Heart left ventricle (tissue), 16 donors: ENCODE data around the gene DNAH1. TPM values are rescaled to one million over a fixed set of nuclear protein-coding genes. Genes with fewer than 3 reads are reported as not detected.
"Not testable (repeated sequence)": the region's sequence is repeated elsewhere in the genome, so short reads cannot be mapped to it uniquely, and the experiment has no call there.

ENCODE experiments used
- ATAC-seq, 4 donors: fragments of 200-7000 bp; cut with Tn5 transposase; one replicate each; pipeline ENCODE4 v1.9.1; 2020 to 2022; ENCODE audit warnings: moderate library complexity in 4 of 4, mild to moderate bottlenecking in 3 of 4, moderate number of reproducible peaks in 1 of 4
- DNase-seq, 5 donors: peaks; one replicate each; pipeline ENCODE4 v3.0.0-alpha.2; 2020
- H3K27ac ChIP-seq, 12 donors: fragments of 200-600 bp; sonication (generic) in 4 of 12; one replicate each; pipeline versions ENCODE4 v1.5.0 to v1.8.0; 2016 to 2022; ENCODE audit warnings: mild to moderate bottlenecking in 2 of 12
- H3K27me3 ChIP-seq, 9 donors: fragments of 200-600 bp; sonication (generic) in 2 of 9; one replicate each; pipeline versions ENCODE4 v1.5.1 to v1.8.0; 2016 to 2022; ENCODE audit warnings: mild to moderate bottlenecking in 3 of 9
- H3K36me3 ChIP-seq, 9 donors: fragments of 200-600 bp; sonication (generic) in 2 of 9; one replicate each; pipeline versions ENCODE4 v1.5.0 to v1.8.0; 2018 to 2022; ENCODE audit warnings: mild to moderate bottlenecking in 2 of 9
- H3K4me1 ChIP-seq, 12 donors: fragments of 200-600 bp; sonication (generic) in 4 of 12; one replicate each; pipeline versions ENCODE4 v1.5.0 to v1.8.0; 2016 to 2022; ENCODE audit warnings: mild to moderate bottlenecking in 3 of 12
- H3K4me3 ChIP-seq, 12 donors: fragments of 200-600 bp; sonication (generic) in 4 of 12; one replicate each; pipeline versions ENCODE4 v1.5.0 to v1.8.0; 2017 to 2022; ENCODE audit warnings: mild to moderate bottlenecking in 9 of 12, moderate library complexity in 4 of 12
- H3K9me3 ChIP-seq, 12 donors: fragments of 200-600 bp; sonication (generic) in 4 of 12; one replicate each; pipeline versions ENCODE4 v1.5.0 to v1.8.0; 2016 to 2022; ENCODE audit warnings: mild to moderate bottlenecking in 1 of 12
- CTCF ChIP-seq, 12 donors: fragments of 200-600 bp; sonication (generic) in 4 of 12; IDR thresholded peaks; one replicate each; pipeline versions ENCODE4 v1.5.0 to v1.8.0; 2018 to 2022; ENCODE audit warnings: antibody characterized with exemption in 12 of 12, mild to moderate bottlenecking in 5 of 12
- POLR2A ChIP-seq, 2 donors: fragments of 450-650 bp; IDR thresholded peaks; one replicate each; pipeline ENCODE4 v1.6.1; 2017; ENCODE audit warnings: antibody characterized with exemption in 2 of 2, mild to moderate bottlenecking in 2 of 2, moderate library complexity in 2 of 2
- WGBS, 4 donors: extraction: QIAGEN DNeasy Blood & Tissue Kit in 2 of 4; methylation state at CpG; one replicate each; pipeline versions ENCODE4 v1.1.5 to v1.1.7; 2013 to 2018; 5-methylcytosine and 5-hydroxymethylcytosine counted together
- intact Hi-C, 10 donors: fragments of 100-400 bp; cut with DNase I; formaldehyde crosslinking; loops; one replicate each; pipeline versions ENCODE4 v1.11.1 to v1.14.2; 2022
- polyA plus RNA-seq, 2 donors: library from polyadenylated mRNA; stranded (reverse); fragments of 200-250 nt; gene quantifications; one replicate each; pipeline ENCODE4 v1.2.3, GENCODE V29; 2013
- total RNA-seq, 9 donors: library from RNA; depleted of rRNA in 2 of 9; stranded (reverse); fragments of >200 nt in 2 of 9; fragmentation: NEBNext Ultra II Directional in 3 of 9; extraction: Animal tissue kit (Norgen Biotek cat#: 25700) in 3 of 9; gene quantifications; one replicate each; pipeline versions ENCODE4 v1.1.0 to v1.2.4, GENCODE V29; 2016 to 2023
- donor health status: ischemic (EF 13 %, LVEDD 7.1; RV severe dilation, severe dysfunction).
- donor health status: healthy with polysubstance abuse.
- donor health status: DM: no; HTN: yes; CAD: no.
- donor health status: DM: no; HTN: no; CAD: no.
- donor health status: ischemic (EF 25% LVEDD 6.9; RV normal size, moderate dysfunction).
- donor health status: ischemic (EF 25% LVEDD 5.7; RV mildly dilated, moderate dysfunction).
- donor health status: healthy.
- donor health status: DM: yes; HTN: yes; CAD: no.
- donor health status: ischemic (EF 35%, LVEDD 5.7; RV mildly dilated, moderate dysfunction).
- donor health status: nonischemic (EF 11% LVEDD 7.7; RV severe dilation, severe dysfunction).
- donor health status: DM: yes; HTN: yes; CAD: no.
- donor health status: PGD.
- donor health status: ischemic (EF 29% LVEDD 5.4; RV normal size, mild dysfunction).
- donor health status: nonischemic (EF 23%, LVEDD 6.1; RV moderate dilation, normal function).

Gene DNAH1
- total and polyA plus RNA-seq, 11 donors = 0.95 to 6.6 (median 2.8) TPM

GRCh38 chr3:52272831-52273230 is 43.3 kb upstream of the DNAH1 start:
- H3K4me1 ChIP-seq = peaks cover 3 to 94% (median 82%) of the 10 kb centered on the region in 12 donors
- TF ChIP-seq CTCF (IDR thresholded peaks at IDR 0.05) (no peak), POLR2A (IDR thresholded peaks at IDR 0.05) (no peak)
- H3K36me3 ChIP-seq = peaks cover 0 to 75% (median 48%) of the 10 kb centered on the region in 9 donors
- no peaks in the 10 kb centered on the region for H3K9me3 ChIP-seq
- peak overlapping the region in 2 of 12 donors; percentile 15 to 94 for H3K27ac ChIP-seq
- ATAC-seq = no peak
- intact Hi-C loops = loop anchor here in 2 of 10 donors (5.0 kb wide), 2 partner anchors 36 to 276 kb away; partner anchors contain the start of genes RPL29 (in 1 of the 2) and TWF2 (in 1 of the 2)
- no peaks in the 10 kb centered on the region for H3K27me3 ChIP-seq
- 56 to 94% (median 85%) methylated on average over 3 of the region's 3 CpGs for WGBS, 4 donors
- DNase-seq = no peak
- H3K4me3 ChIP-seq = peak overlapping the region in 1 of 12 donors; percentile 1

DNA sequence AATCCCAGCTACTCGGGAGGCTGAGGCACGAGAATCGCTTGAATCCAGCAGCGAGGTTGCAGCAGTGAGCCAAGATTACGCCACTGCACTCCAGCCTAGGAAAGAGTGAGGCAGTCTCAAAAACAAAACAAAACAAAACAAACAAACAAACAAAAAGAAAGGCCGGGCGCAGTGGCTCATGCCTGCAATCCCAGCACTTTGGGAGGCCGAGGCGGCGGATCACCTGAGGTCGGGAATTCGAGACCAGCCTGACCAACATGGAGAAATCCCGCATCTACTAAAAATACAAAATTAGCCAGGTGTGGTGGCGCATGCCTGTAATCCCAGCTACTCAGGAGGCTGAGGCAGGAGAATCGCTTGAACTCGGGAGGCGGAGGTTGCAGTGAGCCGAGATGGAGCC is 41.3 kb upstream of the DNAH1 start:
- Histone ChIP-seq H3K4me1 (peaks cover 1 to 85% (median 79%) of the 10 kb centered on the region in 12 donors), H3K27ac (peak overlapping the region in 3 of 12 donors; percentile 97 to 99 (median 99)), H3K36me3 (peaks cover 0 to 55% (median 29%) of the 10 kb centered on the region in 9 donors), H3K4me3 (peak overlapping the region in 2 of 12 donors; percentile 84 to 99)
- WGBS, 4 donors = 91 to 93% (median 93%) methylated on average over 18 of the region's 18 CpGs
- H3K9me3 ChIP-seq, DNase-seq, H3K27me3 ChIP-seq, ATAC-seq: not testable (repeated sequence)
- intact Hi-C loops = loop anchor here in 7 of 10 donors (5.0 kb wide), 2 partner anchors 37 to 277 kb away; partner anchors contain the start of genes TWF2 (in 6 of the 7) and RPL29 (in 1 of the 7)

DNA sequence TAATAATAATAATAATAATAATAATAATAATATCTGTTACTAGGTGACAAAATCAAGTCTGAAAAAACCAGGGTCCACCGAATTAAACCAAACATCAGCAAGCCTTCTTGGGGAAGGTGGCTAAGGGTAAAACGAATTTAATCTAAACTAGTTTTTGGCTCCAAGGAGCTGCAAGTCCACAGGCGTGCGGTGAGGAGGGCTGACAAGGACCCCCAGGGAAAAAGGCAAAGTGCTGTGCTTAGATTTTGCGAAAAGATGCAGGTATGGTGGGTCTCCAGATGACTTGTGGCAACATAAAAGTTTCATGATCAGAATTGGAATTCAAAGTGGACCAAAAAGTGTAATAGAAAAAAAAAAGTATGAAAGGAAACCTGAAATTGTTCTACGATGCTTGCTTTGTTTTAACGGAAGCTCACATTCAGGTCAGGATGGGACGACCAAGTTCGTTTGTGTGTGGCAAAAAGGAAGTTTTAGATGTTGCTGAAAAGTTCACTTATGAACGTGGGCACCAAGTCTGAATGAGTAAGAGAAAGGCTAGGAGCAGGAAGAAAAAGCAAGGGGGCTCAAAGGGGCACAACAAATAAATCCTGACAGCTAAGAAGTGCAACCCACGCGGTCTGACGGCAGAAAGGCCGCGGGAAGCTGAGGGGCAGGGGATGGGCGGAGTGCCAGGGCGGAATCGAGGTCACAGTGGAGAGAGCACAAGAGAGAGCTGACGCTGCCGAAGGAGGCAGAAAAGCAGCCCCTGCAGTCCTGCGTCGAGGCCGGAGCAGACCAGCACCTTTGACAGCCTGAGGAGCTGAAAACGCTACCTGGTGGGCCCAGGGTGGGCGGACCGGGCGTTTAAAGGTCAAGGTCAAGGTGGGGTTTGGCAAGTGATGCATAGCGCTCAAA is 38.8 kb upstream of the DNAH1 start:
- ATAC-seq = peak; percentile 28 to 60 (median 45)
- peaks cover 0 to 37% (median 21%) of the 10 kb centered on the region in 9 donors for H3K36me3 ChIP-seq

More for the DNA sequence above, 38.8 kb upstream of the DNAH1 start:
- 1% methylated on average over 28 of the region's 28 CpGs for WGBS, 4 donors
- peaks cover 0 to 80% (median 66%) of the 10 kb centered on the region in 12 donors for H3K4me1 ChIP-seq
- peak; percentile 85 to 90 (median 88) for DNase-seq
- peak overlapping the region; percentile 73 to 99 (median 82) for H3K4me3 ChIP-seq
- H3K27ac ChIP-seq = peak overlapping the region; percentile 94 to 99 (median 98)
- intact Hi-C loops = loop anchor here in 5 of 10 donors (5.0 kb wide), 1 partner anchor 40 kb away; the partner anchor contains the start of gene TWF2 (in 5 of the 5)
- no peaks in the 10 kb centered on the region for H3K27me3 ChIP-seq
- TF ChIP-seq POLR2A (IDR thresholded peaks at IDR 0.05) = peak; percentile 8 to 40
- no peak for TF ChIP-seq CTCF (IDR thresholded peaks at IDR 0.05)
- H3K9me3 ChIP-seq = no peaks in the 10 kb centered on the region
